H1 (cell line): ENCODE data around the gene LEPR. TPM values are rescaled to one million over a fixed set of nuclear protein-coding genes. Genes with fewer than 3 reads are reported as not detected.

Experiments
- CTCF ChIA-PET: fragments of 300-600 bp; sonication (Branson Sonifier 250); formaldehyde crosslinking; loops from one replicate; lab custom pipeline; 2021; ENCODE audit not compliant: partially characterized antibody; lab: Charles Lee
- POLR2A ChIA-PET: fragments of 300-600 bp; sonication (Branson Sonifier 250); formaldehyde crosslinking; loops from one replicate; lab custom pipeline; 2021; ENCODE audit warnings: inconsistent platforms; ENCODE audit not compliant: partially characterized antibody; lab: Charles Lee
- DNase-seq, 2 experiments: peaks; one replicate each; pipeline versions ENCODE4 v3.0.0 to v3.0.0-alpha.2; 2010 to 2022; ENCODE audit warnings: low spot score in 2 of 2, low read depth in 1 of 2, mixed read lengths in 1 of 2
- FAIRE-seq: peaks from 2 replicates; lab custom pipeline; 2011; peaks lifted over from hg19 to GRCh38; lab: Jason Lieb, UNC
- H2AFZ ChIP-seq: 2 replicates; pipeline ENCODE4 v1.8.1; 2012; ENCODE audit warnings: low read length, inconsistent platforms
- H2AK5ac ChIP-seq: 2 replicates; pipeline ENCODE4 v1.6.1; 2013; ENCODE audit warnings: low read depth, low read length
- H2BK120ac ChIP-seq: replicated peaks from 2 replicates; pipeline ENCODE3; 2013; ENCODE audit warnings: low read depth, low read length, inconsistent platforms
- H2BK12ac ChIP-seq: 2 replicates; pipeline ENCODE4 v1.6.1; 2013; ENCODE audit warnings: low read depth, low read length
- H2BK15ac ChIP-seq: 2 replicates; pipeline ENCODE4 v1.6.1; 2013; ENCODE audit warnings: low read length
- H2BK20ac ChIP-seq: 2 replicates; pipeline ENCODE4 v1.6.1; 2013; ENCODE audit warnings: low read length
- H2BK5ac ChIP-seq: 2 replicates; pipeline ENCODE4 v1.6.1; 2013; ENCODE audit warnings: low read depth, low read length
- H3K14ac ChIP-seq: 2 replicates; pipeline ENCODE4 v1.6.1; 2013; ENCODE audit warnings: inconsistent platforms; ENCODE audit not compliant: insufficient read length
- H3K18ac ChIP-seq: 2 replicates; pipeline ENCODE4 v1.6.1; 2013; ENCODE audit warnings: low read length; ENCODE audit errors: extremely low read depth
- H3K23ac ChIP-seq: 2 replicates; pipeline ENCODE4 v1.6.1; 2013; ENCODE audit warnings: inconsistent platforms; ENCODE audit not compliant: insufficient read length
- H3K23me2 ChIP-seq: 2 replicates; pipeline ENCODE4 v1.6.1; 2013; ENCODE audit warnings: low read depth, low read length
- H3K27ac ChIP-seq: 2 replicates; pipeline ENCODE4 v1.6.1; 2011; ENCODE audit warnings: low read depth, low read length, inconsistent platforms
- H3K27me3 ChIP-seq, 4 experiments: replicated peaks in 1 of 4; 1 replicate in 1 of 4; 2 replicates in 3 of 4; pipeline versions ENCODE4 v1.6.1 to v1.8.1; 2011 to 2013; ENCODE audit warnings: low read length in 3 of 4, mild to moderate bottlenecking in 3 of 4, inconsistent platforms in 2 of 4, mixed read lengths in 2 of 4, moderate library complexity in 1 of 4; ENCODE audit not compliant: control insufficient read depth in 3 of 4, insufficient read depth in 3 of 4; ENCODE audit errors: extremely low read depth in 1 of 4
- H3K36me3 ChIP-seq, 4 experiments: 2 replicates each; pipeline versions ENCODE4 v1.6.1 to v1.8.1; 2011 to 2013; ENCODE audit warnings: mild to moderate bottlenecking in 4 of 4, low read length in 3 of 4, moderate library complexity in 2 of 4, control low read depth in 1 of 4, inconsistent platforms in 1 of 4; ENCODE audit not compliant: insufficient read depth in 4 of 4, control insufficient read depth in 2 of 4
- H3K4ac ChIP-seq: replicated peaks from 2 replicates; pipeline ENCODE3; 2013; ENCODE audit warnings: low read length, low read depth, mixed read lengths, inconsistent platforms; ENCODE audit not compliant: insufficient read length
- H3K4me1 ChIP-seq, 4 experiments: replicated peaks in 1 of 4; 1 replicate in 1 of 4; 2 replicates in 3 of 4; pipeline versions ENCODE4 v1.6.1 to v1.8.1; 2011 to 2013; ENCODE audit warnings: low read length in 3 of 4, inconsistent platforms in 2 of 4, mixed read lengths in 1 of 4; ENCODE audit not compliant: insufficient read depth in 4 of 4, control insufficient read depth in 3 of 4
- H3K4me2 ChIP-seq, 2 experiments: 2 replicates each; pipeline versions ENCODE4 v1.6.1 to v1.8.1; 2011 to 2013; ENCODE audit warnings: low read depth in 2 of 2, low read length in 2 of 2, control low read depth in 1 of 2, inconsistent platforms in 1 of 2, mild to moderate bottlenecking in 1 of 2; ENCODE audit not compliant: insufficient read depth in 1 of 2
- H3K4me3 ChIP-seq, 4 experiments: fragments of 200-600, 300-600 bp in 1 of 4; sonication (generic), shearing (Covaris generic), sonication (Bioruptor Twin) in 1 of 4; 2 replicates each; pipeline versions ENCODE4 v1.5.1 to v1.8.1; 2011 to 2016; ENCODE audit warnings: low read length in 4 of 4, low read depth in 3 of 4, control low read depth in 2 of 4, inconsistent platforms in 2 of 4, mild to moderate bottlenecking in 2 of 4, mixed read lengths in 1 of 4, moderate library complexity in 1 of 4; ENCODE audit not compliant: insufficient read depth in 2 of 4; ENCODE audit errors: extremely low read depth in 1 of 4
- H3K56ac ChIP-seq: replicated peaks from 2 replicates; pipeline ENCODE3; 2013; ENCODE audit warnings: low read depth, mild to moderate bottlenecking, mixed read lengths, low read length, inconsistent platforms; ENCODE audit not compliant: insufficient read length
- H3K79me1 ChIP-seq: 2 replicates; pipeline ENCODE4 v1.6.1; 2013; ENCODE audit warnings: low read depth, low read length, control low read depth
- H3K79me2 ChIP-seq, 2 experiments: 2 replicates each; pipeline versions ENCODE4 v1.6.1 to v1.8.1; 2012 to 2013; ENCODE audit warnings: low read length in 2 of 2, mild to moderate bottlenecking in 2 of 2, inconsistent platforms in 1 of 2; ENCODE audit not compliant: insufficient read depth in 2 of 2, control insufficient read depth in 1 of 2
- H3K9ac ChIP-seq, 4 experiments: replicated peaks in 1 of 4; 1 replicate in 1 of 4; 2 replicates in 3 of 4; pipeline versions ENCODE4 v1.6.1 to v1.8.1; 2011 to 2013; ENCODE audit warnings: low read depth in 3 of 4, low read length in 3 of 4, control low read depth in 2 of 4, mild to moderate bottlenecking in 2 of 4, moderate library complexity in 2 of 4, inconsistent platforms in 1 of 4; ENCODE audit errors: extremely low read depth in 1 of 4
- H3K9me3 ChIP-seq, 2 experiments: 2 replicates each; pipeline versions ENCODE4 v1.6.1 to v1.8.1; 2012 to 2013; ENCODE audit warnings: mild to moderate bottlenecking in 2 of 2, moderate library complexity in 2 of 2, control low read depth in 1 of 2, inconsistent platforms in 1 of 2, low read depth in 1 of 2, low read length in 1 of 2, mixed read lengths in 1 of 2; ENCODE audit not compliant: insufficient read depth in 2 of 2
- H4K20me1 ChIP-seq, 2 experiments: replicated peaks in 1 of 2; 2 replicates each; pipeline versions ENCODE3 to v1.8.1; 2011 to 2013; ENCODE audit warnings: inconsistent platforms in 2 of 2, low read length in 2 of 2, mild to moderate bottlenecking in 1 of 2; ENCODE audit not compliant: insufficient read depth in 2 of 2, control insufficient read depth in 1 of 2
- H4K5ac ChIP-seq: 2 replicates; pipeline ENCODE4 v1.6.1; 2013; ENCODE audit warnings: low read length, low read depth, mixed read lengths, inconsistent platforms; ENCODE audit not compliant: insufficient read length
- H4K8ac ChIP-seq: 2 replicates; pipeline ENCODE4 v1.8.0; 2013; ENCODE audit warnings: mild to moderate bottlenecking, moderate library complexity, low read length, inconsistent platforms; ENCODE audit not compliant: insufficient read depth; ENCODE audit errors: extremely low read depth
- H4K91ac ChIP-seq: replicated peaks from 2 replicates; pipeline ENCODE3; 2013; ENCODE audit warnings: low read length, mixed read lengths, inconsistent platforms; ENCODE audit not compliant: insufficient read length
- EP300 ChIP-seq, 2 experiments: IDR thresholded peaks; 1 replicate in 1 of 2; 2 replicates in 1 of 2; pipeline ENCODE4 v1.6.1; 2011 to 2012; ENCODE audit warnings: low read depth in 2 of 2, low read length in 2 of 2, mild to moderate bottlenecking in 2 of 2, borderline replicate concordance in 1 of 2, inconsistent platforms in 1 of 2, moderate library complexity in 1 of 2
- KDM5A ChIP-seq: fragments of 200-600 bp; IDR thresholded peaks from 2 replicates; pipeline ENCODE4 v1.7.1; 2012; ENCODE audit warnings: mild to moderate bottlenecking, low read length, inconsistent platforms, mixed read lengths
- TEAD4 ChIP-seq: IDR thresholded peaks from 2 replicates; pipeline ENCODE4 v1.6.1; 2012; ENCODE audit warnings: low read depth, low read length, inconsistent platforms, mixed read lengths
- WGBS, 2 experiments: shearing (Covaris generic) in 1 of 2; methylation state at CpG; one replicate each; pipeline versions ENCODE4 v1.1.6 to v1.1.7; 2013 to 2015; ENCODE audit warnings: low lambda C conversion rate in 2 of 2, mixed read lengths in 2 of 2, inconsistent platforms in 1 of 2, low coverage in 1 of 2, missing lambda C conversion rate in 1 of 2; ENCODE audit not compliant: insufficient replicate concordance in 2 of 2, insufficient coverage in 1 of 2, insufficient read length in 1 of 2; ENCODE audit errors: extremely low coverage in 1 of 2, missing lambda C conversion rate in 1 of 2; 5-methylcytosine and 5-hydroxymethylcytosine counted together
- polyA plus RNA-seq, 7 experiments: library from polyadenylated mRNA; depleted of rRNA in 3 of 7; stranded (reverse) in 5 of 7; unstranded in 2 of 7; fragments of >200 nt in 5 of 7; fragments of 200-250 nt in 2 of 7; gene quantifications; 1 replicate in 5 of 7; 2 replicates in 1 of 7; 4 replicates in 1 of 7; pipeline versions ENCODE4 v1.2.1 to v1.2.3, GENCODE V29; 2011 to 2013; ENCODE audit warnings: missing spikeins in 2 of 7, mixed read lengths in 2 of 7
- total RNA-seq: library from RNA; stranded (reverse); fragmentation: NEBNext Ultra II Directional; extraction: Animal tissue kit (Norgen Biotek cat#: 25700); gene quantifications from 2 replicates; pipeline ENCODE4 v1.2.1, GENCODE V29; 2021
- TF ChIP-seq, protein P1 (sequence below): IDR thresholded peaks from 2 replicates; pipeline ENCODE4 v1.6.1; 2011; ENCODE audit warnings: low read length, improper control_type of control experiment

The LEPR gene
- total and polyA plus RNA-seq, 2 of the 8 experiments (the other 6 are each of a cell fraction or from before 2014, with no cell fraction given) = 1.3 to 3.9 TPM

DNA sequence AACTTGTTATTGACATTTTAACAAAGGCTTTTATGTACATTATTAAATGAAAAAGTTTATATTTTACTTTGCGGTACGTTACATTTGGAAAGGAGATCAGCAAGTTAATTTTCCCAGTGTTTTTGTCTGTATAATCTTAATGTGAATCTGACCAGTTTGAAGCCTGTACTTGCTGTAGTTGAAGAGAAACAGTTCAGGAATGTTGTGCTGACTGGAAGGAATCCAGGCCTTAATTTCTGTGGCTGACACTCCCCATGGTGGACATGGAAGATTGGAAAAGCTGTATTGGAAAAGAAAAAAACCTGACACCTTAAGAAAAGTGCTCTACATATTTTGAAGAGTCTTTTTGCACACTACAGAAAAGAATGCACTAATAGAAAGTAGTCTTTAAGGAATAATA is 15.5 kb downstream of the LEPR start:
- no peak overlapping the region for H3K18ac ChIP-seq
- H3K56ac ChIP-seq = no peak overlapping the region
- no peak overlapping the region for H4K91ac ChIP-seq
- H2BK15ac ChIP-seq = no peak overlapping the region
- H3K36me3 ChIP-seq = peaks cover 0 to 7% (median 0%) of the 10 kb centered on the region in 4 experiments; a peak in 1 of 8 replicates
- H3K14ac ChIP-seq = no peak overlapping the region
- no peak overlapping the region for H2BK12ac ChIP-seq
- peaks cover 2 to 14% (median 9%) of the 10 kb centered on the region in 4 experiments; a peak in 5 of 7 replicates for H3K4me1 ChIP-seq
- H2BK20ac ChIP-seq = no peak overlapping the region
- no peak overlapping the region for H3K23ac ChIP-seq
- H3K9ac ChIP-seq = no peak overlapping the region
- CTCF ChIA-PET = interaction anchor here (1.2 to 1.4 kb wide), 2 partner anchors 13 to 71 kb away, joined by 3 read pairs; no protein-coding TSS in a partner anchor
- no peak for DNase-seq
- H3K4ac ChIP-seq = no peak overlapping the region
- H2BK5ac ChIP-seq = no peak overlapping the region
- no peak overlapping the region for H4K8ac ChIP-seq
- no peaks in the 10 kb centered on the region for H3K79me2 ChIP-seq
- TF ChIP-seq TEAD4 (no peak), KDM5A (no peak), EP300 (IDR thresholded peaks at IDR 0.05; ENCODE audit: borderline replicate concordance in 1 of 2, low read depth in 2 of 2, low read length in 2 of 2) (no peak)
- TF ChIP-seq, protein P1, sequence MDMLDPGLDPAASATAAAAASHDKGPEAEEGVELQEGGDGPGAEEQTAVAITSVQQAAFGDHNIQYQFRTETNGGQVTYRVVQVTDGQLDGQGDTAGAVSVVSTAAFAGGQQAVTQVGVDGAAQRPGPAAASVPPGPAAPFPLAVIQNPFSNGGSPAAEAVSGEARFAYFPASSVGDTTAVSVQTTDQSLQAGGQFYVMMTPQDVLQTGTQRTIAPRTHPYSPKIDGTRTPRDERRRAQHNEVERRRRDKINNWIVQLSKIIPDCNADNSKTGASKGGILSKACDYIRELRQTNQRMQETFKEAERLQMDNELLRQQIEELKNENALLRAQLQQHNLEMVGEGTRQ = no peak
- H3K9me3 ChIP-seq = no peaks in the 10 kb centered on the region
- 92% methylated on average over 2 of the region's 2 CpGs; no CpG with 5 or more reads in 1 of the 2 experiments for WGBS, 2 experiments
- H3K27ac ChIP-seq = no peak overlapping the region
- POLR2A ChIA-PET = interaction anchor here (2.4 kb wide), 1 partner anchor 10 kb away, joined by 8 read pairs; no protein-coding TSS in a partner anchor
- FAIRE-seq = no peak
- H3K27me3 ChIP-seq = no peaks in the 10 kb centered on the region
- no peak overlapping the region for H3K4me3 ChIP-seq
- no peak overlapping the region for H2BK120ac ChIP-seq
- H2AFZ ChIP-seq = no peak overlapping the region
- H2AK5ac ChIP-seq = no peak overlapping the region
- no peaks in the 10 kb centered on the region for H4K20me1 ChIP-seq
- peaks cover 1% of the 10 kb centered on the region; the same call in 1 of the 2 replicates for H3K23me2 ChIP-seq
- H4K5ac ChIP-seq = no peak overlapping the region
- no peak overlapping the region for H3K4me2 ChIP-seq
- H3K79me1 ChIP-seq = no peaks in the 10 kb centered on the region
